Dedifferentiated amniotic fluid mesenchymal stem cell (primary cell): ENCODE results near the gene ALOX5AP.
"Not testable (repeated sequence)": the region's sequence is repeated elsewhere in the genome, so short reads cannot be mapped to it uniquely, and the experiment has no call there.

Experiments
- DNase-seq: peaks from one replicate; pipeline ENCODE4 v3.0.0-alpha.2; 2016; ENCODE audit errors: extremely low spot score

The ALOX5AP gene

DNA sequence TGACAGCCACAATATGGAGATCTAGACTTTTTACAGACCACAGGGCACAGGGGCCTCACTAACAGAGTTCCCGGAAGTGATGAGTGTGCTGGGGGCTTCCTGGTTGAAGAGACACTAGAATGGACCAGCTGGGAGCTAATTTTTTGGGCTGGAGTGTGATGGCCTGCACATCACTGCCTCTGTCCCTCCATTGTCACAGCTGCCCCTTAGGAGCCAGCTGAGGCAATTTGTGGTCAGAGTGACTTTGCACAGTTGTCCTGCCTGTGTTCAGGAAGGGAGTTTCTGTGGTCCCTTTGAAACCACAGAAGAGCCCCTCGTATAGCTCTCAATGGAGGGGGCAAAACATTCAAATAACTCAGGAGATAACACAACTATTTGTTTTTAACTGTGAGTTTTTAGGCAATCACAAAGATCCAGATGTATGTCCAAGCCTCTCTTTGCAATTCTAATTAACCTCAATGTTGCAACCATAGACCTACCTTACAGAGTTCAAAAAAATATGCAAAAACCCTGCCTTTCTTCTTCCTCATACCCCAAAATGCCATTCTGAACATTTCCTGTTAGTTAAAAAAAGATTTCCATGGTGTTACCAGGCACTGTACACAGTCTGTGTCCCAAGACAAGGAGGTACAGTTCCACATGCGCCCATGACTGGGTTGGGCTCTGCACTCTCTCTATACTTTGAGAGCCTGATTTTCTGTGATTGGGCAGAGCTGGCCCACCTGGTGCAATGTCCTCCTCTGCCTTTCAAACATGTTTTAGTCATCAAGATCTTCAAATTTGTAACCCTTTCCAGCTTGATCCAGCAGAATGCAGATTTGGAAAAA, 2.4 kb downstream of the ALOX5AP start:
- no peak for DNase-seq

DNA sequence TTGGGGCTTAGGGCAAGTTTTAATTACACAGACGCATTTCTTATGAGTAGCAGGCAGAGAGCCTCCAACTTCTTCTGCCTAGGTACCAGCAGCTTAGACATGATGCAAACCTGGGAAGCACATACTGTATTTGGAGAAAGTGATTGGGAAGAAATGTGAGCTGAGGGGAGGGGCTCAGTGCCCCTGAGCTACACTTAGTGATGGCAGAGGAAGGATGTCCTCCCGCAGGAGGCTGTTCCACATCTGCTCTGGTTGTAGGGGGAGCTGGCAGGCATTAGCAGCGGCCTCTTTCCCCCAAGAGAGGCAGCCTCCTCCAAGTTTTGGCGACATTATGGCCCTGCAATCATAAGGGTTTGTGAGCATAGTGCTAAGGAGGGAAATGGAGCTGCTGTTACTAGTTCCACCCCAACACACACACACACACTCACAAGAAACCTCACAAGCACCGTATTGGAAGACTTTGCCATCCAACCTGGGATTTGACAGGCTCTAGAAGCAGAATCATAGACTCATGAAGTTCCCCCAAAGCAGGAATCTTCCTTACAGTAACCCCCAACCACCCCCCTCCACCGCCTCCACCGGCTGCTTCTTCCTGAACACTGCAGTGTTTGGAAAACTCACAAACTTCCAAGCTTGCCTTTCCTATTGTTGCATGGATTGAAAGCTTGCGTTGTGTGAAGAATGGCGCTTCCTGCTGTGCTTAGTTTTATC, 3.3 kb downstream of the ALOX5AP start:
- DNase-seq: no peak

DNA sequence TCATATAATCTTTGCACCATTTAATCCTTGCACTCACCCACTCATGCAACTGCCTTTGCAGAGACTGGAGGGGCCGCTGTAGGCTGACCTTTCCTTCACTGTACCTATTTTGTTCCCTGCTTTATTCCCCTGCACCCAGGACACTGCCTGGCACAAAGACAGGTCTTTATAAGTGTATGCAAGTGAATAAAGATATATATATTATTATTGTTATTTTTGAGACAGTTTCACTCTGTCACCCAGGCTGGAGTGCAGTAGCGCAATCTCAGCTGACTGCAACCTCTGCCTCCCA, 3.8 kb downstream of the ALOX5AP start:
- DNase-seq: no peak

DNA sequence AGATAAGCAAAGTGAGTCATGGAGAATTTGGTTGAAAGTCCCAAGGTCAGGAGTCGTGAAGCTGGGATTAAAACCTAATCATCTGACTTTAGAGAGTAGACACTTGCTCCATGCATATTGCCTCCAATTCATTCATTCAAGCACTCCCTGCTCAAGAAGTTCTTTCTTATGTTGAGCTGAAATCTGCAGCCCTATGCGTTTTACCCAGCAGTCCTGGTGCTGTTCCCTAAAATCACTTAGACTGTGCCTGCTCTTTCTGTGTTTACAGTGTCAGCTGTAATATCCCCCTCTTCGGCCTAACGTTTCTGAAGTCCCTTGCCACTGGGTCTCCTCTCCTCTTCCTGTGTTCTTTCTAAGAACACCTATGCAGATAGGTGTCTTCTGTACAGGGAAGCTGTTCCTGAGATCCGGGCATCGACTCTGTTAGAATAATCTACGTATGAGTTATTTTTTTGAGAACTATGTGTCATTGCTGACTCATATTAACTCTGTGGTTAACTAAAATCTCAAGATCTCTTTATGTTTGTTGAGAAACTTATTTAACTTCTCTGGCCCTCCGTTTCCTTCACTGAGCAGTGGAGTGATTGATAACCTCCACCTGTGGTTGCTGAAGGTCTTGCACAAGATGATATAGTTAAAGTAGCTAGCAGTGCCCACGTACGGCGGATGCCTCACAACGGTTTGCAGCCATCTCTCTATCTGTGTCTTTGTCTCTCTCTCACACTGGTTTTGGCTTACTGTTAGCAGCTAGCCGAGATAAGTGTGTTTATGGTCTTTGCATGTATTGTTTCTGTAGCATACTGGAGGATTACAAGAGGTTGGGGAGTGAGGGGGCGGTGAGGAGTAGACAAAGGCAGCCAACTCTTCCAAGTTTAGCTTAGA, 4.7 kb downstream of the ALOX5AP start:
- DNase-seq: peak; percentile 56

DNA sequence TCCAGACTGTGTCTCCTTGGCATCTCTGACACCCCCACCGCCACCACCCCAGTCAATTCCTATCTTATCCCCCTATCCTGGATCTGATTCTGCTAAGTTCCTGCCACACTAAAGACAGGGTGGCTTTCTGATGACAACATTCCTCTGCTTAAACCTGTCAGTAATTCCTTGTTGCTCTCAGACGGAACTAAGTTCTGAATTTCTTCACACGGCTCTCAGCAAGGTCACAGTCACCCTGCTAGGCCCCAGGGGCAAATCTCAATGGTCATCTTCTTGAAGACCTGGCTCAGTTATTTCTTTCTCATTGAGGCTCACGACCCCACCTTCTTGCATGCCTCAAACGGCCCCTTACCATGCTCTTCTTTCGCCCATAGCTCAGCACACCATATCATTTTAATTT, 7.6 kb downstream of the ALOX5AP start:
- no peak for DNase-seq

DNA sequence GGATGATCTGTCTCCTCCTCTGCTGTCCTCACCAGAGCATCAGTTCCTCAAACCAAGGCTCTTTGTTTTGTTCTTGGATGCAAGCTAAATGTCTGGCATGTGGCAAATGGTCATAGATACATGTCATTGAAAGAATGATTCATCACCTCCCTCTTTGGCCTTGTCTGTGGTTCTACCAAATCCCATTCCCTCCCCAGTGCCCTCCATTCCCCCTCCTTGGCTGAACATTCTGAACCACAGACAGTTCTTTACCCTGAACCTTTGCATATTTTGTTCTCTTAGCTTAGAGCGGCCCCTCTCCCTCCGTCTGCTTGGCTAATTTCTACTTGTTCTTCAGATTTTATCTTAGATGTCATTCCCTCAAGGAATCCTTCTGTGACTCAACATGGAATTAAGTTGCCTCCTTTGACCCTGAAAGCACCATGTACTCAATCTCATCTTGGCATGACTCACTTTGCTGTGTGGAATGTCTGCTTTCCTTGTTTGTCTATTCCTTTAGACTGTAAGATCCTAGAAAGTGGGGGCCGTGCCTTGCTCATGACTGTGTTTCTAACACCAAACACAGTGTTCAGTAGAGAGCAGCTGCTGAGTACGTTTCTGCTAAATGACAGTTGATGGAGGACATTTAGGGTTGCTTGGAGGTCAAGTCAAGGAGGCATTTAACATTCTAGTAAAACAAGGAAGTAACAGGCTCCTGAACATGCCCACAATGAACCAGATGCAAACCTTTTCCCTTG, 8.1 kb downstream of the ALOX5AP start:
- peak; percentile 94 for DNase-seq

DNA sequence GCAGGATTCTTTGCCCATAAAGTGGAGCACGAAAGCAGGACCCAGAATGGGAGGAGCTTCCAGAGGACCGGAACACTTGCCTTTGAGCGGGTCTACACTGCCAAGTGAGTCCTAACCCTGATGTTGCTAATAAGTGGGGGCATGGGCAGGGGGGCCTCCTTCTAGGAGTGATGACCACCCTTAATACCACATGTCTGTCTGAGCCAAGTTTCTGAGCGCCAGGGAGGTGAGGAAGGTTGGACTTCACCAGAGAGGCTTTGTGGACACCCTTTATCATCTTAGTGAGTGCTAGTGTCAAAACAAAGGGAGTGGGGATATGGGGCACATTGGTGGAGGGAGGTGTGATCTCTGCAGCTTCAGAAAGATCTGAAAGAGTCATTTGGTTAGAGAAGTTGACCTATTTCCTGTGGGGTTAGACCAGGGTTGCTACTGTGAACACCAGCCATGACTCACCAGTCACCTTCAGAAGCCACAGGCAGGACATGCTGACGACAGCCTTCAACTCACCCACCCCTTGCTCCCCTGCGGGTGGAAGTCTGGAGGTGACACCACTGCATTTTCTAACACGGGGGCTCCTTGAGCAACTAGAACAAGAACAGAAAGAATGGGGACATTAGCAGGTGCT, 8.8 kb downstream of the ALOX5AP start:
- DNase-seq: no peak

DNA sequence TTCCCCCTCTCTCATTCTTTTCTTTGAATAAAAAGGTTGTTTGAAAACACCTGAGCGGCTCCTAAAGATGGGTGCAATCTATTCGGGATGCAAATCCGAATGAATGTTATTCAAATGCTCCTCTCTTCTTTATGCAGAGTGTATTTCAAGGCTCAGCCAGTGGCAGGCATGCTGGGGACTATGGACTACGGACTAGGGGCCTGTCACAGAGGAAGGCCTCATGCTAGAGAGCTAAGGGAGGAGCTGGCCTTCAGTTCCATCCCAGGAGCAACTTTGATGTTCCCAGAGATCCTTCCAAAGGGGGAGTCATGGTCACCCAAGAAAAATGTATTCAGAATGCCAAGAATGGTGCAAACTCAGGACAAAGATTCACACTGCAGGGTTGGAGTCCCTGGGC, 9.3 kb downstream of the ALOX5AP start:
- no peak for DNase-seq

DNA sequence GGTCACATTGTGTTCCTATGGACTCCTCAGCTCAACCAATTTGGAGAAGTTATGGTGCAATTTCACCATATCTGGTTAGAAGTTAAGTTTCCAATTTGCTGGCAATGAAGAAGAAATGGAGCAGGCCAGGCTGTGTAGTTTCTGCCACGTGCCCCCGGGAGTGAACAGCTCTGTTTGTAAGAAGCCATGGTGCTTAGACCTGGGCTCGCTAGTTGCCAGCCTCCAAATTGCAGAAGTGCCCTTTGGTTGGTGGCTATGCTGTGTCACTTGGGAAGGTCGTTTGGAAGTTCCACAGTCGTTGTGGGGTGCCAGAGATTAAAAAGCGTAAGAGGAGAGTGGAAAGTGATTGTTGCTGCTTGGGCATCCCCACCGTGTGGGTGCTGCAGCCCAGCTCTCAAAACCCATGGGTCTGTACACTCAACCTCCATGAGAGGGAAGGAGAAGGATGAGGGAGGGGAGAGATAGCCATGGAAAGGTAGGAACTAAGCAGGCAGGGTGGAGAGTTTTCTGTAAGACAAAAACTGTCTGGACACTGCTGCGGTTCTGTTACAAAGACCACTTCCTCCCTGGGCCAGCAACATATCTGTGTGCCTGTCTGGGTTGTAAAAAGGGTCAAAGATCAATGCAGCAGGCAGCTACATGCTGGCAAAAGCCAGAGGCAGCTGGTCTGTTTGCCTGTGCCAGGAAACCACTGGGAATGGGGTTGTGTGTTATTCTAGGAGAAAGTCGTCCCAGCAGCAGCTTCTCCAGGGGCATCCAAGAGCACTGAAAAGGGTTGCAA, 10.8 kb downstream of the ALOX5AP start:
- DNase-seq: no peak

DNA sequence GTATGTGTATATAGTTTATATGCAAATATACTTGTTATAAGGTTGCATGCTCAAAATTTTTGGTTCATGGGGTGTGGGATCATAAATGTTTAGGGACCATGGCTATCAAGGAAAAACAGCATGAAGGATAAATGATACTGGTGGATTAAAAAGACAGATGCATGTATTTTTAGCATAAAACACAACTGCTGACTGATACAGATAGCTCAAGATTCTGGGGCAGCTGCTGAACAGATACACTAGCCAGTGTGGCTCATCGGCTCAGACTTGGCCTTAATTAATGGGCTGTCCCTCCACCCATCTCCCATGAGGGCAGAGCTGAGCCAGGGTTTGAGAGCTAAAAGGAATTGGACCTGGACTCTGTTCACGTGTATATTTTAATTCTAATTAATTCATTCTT, 11.4 kb downstream of the ALOX5AP start:
- DNase-seq: no peak

DNA sequence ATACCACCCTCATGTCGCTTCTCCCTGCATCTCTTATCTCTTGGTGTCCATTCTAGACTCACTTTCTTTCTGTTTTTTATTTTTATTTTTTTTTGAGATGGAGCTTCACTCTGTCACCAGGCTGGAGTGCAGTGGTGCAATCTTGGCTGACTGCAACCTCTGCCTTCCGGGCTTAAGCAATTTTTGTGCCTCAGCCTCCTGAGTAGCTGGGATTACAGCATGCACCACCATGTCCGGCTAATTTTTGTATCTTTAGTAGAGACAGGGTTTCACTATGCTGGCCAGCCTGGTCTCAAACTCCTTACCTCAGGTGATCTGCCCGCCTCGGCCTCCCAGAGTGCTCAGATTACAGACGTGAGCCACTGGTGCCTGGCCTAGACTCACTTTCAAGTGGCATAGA, 12.5 kb downstream of the ALOX5AP start:
- not testable (repeated sequence) for DNase-seq

DNA sequence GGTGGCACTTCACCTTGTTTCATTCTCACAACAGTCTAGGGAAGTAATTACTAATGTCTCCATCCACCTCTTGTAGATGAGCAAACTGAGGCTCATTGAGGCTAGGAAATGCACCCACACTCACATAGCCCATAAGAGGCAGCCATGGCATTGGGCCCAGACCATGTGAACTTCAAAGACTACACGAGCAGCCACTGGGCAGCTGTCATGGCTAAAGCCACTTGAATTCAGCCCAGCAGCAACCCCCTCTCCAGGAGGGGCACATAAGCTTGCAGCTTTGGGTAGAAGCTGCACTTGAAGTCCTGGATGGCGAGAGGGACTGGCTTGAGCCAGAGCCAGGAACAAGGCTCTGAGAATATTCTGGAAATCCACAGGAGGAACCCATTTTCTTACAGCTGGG, 13.4 kb downstream of the ALOX5AP start:
- no peak for DNase-seq

DNA sequence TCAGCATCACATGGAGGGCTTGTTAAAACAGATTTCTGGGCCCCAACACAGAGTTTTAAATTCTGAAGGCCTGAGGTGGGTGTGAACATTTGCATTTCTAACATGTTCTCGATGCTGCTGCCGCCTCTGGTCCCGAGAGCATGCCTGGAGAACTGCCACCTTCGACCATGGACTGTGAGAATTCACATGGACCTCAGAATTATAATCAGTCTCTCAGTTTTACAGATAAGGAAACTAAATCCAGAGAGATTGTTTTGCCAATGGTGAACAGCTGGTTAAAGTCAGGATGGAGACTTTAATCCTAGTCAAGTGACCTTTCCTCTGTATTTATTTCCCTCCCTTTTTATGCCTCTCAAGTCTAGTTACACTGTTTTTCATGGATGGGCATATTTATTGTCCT, 14.7 kb downstream of the ALOX5AP start:
- DNase-seq: no peak

DNA sequence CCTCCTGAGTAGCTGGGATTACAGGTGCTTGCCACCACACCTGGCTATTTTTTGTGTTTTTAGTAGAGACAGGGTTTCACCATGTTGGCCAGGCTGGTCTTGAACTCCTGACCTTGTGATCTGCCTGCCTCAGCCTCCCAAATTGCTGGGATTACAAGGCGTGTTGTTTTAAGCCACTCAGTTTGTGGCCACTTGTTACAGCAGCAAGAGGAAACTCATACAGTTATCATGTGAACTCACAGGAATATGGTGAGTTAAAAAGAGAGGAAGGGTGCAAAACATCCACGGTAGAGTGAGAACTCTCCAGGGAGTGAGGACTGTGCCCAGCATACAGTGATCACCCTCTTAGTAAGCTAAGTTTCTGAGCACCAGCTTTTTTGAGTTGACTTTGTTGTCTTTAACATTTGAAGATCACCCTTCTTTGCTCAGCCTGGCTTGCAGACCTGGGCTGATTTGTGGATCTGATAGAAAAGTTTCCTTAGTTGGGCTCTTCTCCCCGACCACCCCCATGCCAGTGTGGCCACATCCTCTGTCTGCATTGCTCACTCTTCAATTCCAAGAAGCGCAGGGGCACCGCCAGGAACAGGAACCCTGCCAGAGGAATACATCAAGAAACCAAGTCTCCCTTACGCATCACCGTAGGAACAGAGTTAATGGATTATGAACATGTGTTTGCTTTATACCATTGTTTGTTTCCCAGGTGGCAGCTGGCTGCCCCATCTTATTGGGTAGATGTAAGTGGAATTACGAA, 16.0 kb downstream of the ALOX5AP start:
- DNase-seq: no peak

DNA sequence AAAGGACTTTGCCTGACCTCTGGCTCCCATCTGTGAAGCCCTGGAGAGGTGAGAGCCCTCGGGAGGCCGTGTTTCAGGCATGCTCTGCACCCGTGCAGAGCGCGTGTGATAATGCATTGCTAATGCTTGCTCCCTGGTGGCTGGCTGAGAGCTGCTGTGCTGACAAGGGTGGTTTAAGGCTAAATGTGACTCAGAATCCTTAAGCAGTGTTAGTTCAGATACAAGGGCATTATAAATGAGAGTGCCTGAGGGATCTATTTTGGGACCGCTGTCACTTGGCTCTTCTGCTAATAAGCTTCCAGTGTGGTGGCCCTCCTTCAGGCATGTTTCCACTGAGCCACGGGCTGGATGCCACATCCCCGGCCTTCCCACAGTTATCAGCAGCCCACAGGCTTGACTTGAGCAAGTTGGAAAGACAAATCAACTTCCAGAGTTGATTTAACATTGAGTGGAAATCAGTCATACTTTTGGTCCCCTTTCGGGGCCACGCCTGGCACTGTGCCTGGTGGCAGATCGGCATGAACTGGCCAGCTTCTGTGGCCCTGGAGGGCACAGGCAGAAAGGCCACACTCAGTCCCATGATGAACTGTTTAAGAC, 17.0 kb downstream of the ALOX5AP start:
- DNase-seq: no peak

DNA sequence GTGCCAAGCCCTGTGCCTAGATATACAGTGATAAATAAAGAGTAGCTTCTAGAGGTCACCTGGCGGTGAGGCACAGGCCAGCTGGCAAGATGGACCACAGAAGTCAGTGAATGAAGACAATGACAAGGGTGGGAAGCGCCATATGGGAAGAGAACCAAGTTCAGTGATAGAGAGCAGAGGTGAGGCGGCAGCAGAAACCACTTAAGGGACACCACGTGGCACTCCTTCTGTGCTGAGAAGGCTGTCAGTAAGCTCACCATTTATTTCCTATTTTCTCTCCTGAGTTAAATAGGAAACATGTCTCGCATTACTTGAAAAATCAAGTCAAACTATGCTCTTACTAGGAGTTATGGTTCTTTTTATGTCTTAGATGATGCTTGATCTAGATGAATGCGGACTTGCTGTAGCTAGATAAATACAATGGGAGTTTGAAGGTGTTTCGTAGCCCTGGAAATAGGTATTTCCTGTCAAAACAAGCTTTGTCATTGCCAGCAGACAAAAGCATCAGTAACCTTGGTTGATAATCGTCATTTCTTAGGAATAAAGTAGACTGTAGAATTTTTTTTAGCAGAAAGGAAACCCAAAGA, 17.8 kb downstream of the ALOX5AP start:
- DNase-seq: no peak

DNA sequence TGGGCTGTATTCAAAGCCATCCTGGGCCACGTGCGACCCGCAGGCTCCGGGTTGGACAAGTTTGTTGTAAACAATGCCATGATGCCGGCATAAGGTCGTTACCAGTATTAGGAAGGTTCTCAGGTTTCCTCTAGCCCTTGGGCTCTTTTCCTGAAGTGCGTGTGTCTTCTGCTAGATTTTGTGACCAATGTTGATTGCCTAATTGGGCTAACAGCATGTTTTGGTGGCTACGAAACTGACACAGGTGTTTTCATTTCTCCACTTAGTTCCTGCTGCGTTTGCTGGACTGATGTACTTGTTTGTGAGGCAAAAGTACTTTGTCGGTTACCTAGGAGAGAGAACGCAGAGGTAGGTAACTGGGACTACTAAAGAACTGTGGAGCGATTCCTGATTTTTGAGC, 20.3 kb downstream of the ALOX5AP start:
- no peak for DNase-seq

DNA sequence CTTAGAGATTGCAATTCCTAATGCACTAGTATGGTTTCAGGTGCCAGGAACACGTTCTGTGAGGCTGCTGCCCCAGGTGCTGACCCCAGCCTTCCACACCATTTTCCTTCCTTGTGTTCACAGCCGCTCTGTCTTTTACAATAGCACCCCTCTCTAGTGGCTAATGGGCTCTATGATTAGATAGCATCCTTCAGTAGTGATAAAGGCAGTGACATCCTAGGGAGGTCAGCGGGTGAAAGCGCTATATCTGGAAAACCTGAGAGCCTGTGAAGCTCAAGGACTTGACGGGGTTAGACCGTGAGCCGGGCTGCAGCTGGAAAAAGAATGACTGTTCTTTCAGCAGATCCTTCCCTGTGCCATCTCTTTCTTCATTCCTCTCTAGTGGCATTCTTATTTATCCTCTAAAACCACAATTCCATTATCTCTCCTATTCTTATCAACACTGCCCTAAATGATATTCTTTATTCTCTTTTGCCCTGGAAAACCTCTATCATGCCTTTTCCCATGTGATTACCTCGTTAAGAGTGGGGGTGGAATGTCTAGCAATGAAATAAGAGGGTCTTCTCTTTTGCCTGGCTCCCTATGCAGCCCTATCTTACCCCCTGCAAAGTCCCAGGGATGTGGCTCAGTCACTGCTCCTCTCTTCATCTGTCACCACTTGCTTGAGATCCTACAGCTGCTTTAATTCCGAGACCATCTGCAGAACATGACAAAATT, 21.8 kb downstream of the ALOX5AP start:
- no peak for DNase-seq
